GM10266 (cell line): Measurements from ENCODE around the gene PGAM2.
"Not testable (repeated sequence)": the region's sequence is repeated elsewhere in the genome, so short reads cannot be mapped to it uniquely, and the experiment has no call there.

ENCODE experiments used
- DNase-seq: peaks from one replicate; pipeline ENCODE4 v3.0.0; 2012; ENCODE audit errors: extremely low spot score
- TF ChIP-seq, protein P1 (sequence below): IDR thresholded peaks from 2 replicates; pipeline ENCODE4 v1.5.1; 2012; ENCODE audit warnings: mild to moderate bottlenecking, low read depth; ENCODE audit not compliant: control insufficient read depth, insufficient read depth; ENCODE audit errors: missing control alignments

PGAM2 gene

DNA sequence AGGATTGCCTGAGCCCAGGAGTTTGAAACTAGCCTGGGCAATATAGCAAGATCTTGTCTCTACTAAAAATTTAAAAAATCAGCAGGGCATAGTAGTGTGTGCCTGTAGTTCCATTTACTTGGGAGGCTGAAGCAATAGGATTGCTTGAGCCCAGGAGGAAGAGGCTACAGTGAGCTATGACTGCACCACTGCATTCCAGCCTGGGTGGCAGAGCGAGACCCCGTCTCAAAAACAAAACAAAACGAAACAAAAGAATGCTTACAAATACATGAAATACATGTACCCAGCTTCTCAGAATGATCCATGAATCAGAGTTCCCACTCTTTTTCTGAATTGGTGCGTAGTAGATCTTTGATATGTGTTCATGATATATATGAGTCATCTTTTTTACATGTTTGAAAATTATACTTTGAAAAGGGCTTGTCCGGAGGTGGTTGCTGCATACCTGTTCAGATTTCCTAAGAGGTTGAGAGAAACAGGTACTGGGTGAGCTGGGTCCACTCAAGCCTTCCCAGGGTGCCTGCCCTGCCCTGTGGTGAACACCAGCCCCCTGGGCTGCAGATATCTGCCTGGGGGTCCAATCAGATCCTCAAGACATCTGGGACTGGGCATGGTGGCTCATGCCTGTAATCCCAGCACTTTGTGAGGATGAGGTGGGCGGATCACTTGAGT lies 42.4 kb downstream of the PGAM2 start:
- not testable (repeated sequence) for DNase-seq

DNA sequence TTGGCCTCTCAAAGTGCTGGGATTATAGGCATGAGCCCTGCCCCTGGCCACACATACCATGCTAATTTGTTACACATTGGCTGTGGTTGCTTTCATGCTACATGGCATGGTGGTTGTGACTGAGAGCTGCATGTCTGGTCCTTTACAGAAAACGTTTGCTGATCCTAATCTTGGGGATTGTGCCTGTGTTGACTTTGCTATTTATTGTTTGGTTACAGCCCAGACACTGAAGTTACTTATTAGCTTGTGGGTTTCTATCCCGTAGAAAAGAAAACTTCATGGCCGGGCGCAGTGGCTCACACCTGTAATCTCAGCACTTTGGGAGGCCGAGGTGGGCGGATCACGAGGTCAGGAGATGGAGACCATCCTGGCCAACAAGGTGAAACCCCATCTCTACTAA lies 43.3 kb downstream of the PGAM2 start:
- DNase-seq: not testable (repeated sequence)

DNA sequence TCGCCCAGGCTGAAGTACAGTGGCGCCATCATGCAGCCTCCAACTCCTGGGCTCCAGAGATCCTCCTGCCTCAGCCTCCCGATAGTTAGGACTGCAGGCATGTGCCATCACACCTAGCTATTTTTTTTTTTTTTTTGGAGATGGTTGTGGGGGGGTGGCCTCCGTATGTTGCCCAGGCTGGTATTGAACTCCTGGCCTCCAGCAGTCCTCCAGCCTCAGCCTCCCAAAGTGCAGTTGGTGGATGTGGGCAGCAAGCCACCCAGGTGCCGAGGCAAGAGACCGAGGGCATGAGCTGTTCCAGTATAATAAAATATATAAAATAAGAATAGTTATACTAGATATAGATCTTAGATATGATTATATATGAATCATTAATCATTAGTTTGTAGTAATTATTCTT lies 45.5 kb downstream of the PGAM2 start:
- DNase-seq: not testable (repeated sequence)

DNA sequence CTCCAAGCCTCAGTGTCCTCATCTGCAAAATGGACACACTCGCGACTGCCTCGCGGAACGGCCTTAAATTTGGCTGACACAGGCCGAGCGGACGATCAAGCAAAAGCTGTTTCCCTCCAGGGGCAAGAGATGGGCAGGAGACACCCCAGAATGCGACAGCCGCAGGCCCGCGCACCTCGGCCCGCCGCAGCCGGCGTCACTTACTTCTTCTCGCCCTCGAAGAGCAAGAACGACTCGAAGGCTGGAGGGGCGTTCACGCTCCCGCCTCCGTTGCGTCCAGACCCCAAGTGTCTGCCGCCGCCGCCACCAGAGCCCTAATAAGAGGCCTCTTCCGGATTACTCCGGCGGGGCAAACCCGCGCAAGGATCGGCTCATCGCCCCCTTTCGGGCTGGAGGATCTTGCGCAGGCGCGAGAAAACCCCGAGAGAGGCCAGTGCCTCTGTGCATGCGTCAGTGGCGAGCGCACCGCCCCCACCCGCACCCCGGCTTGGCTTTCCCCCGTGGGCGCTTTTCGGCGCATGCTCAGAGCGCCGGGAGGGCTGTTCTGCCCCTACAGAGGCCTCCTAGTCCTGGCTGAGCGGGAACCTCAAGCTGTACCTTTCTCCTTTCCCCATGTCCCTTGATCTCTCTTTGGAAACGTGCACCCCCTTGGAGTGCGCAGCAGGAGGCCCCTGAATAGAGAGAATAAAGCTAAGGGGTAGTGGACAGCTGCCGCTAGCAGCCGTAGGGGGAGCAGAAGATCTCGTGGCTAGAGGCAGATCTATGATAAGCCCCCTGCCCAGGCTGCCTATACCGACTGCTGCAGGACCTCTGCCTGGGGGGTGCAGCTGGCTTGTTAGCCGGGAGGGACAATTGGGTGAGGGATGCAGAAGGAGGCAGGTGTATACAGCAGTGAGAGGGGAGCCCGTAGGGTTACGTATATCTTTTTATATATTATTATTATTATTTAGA lies 46.2 kb downstream of the PGAM2 start:
- peak; percentile 97 for DNase-seq
- TF ChIP-seq, protein P1, sequence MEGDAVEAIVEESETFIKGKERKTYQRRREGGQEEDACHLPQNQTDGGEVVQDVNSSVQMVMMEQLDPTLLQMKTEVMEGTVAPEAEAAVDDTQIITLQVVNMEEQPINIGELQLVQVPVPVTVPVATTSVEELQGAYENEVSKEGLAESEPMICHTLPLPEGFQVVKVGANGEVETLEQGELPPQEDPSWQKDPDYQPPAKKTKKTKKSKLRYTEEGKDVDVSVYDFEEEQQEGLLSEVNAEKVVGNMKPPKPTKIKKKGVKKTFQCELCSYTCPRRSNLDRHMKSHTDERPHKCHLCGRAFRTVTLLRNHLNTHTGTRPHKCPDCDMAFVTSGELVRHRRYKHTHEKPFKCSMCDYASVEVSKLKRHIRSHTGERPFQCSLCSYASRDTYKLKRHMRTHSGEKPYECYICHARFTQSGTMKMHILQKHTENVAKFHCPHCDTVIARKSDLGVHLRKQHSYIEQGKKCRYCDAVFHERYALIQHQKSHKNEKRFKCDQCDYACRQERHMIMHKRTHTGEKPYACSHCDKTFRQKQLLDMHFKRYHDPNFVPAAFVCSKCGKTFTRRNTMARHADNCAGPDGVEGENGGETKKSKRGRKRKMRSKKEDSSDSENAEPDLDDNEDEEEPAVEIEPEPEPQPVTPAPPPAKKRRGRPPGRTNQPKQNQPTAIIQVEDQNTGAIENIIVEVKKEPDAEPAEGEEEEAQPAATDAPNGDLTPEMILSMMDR: peak; percentile 82

DNA sequence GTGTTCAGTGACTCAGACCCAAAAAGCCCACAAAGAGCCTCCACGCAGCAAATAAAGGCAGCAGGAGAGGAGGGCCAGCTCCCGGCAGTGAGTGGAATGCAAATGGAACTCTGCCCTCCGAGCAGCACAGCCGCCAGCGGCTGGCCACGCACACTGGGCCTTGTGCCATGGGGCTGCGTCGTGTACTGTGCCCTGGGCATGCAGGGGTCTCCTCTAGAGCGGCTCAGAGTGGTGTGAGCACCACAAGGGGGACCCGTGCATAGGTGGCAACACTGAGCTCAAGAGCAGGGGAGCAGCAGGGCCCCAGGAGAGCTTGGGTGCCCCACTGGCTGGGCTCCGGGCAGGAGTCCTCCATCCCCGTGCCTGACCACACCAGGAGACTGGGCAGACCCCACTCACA lies 50.3 kb downstream of the PGAM2 start:
- DNase-seq: not testable (repeated sequence)
